Panc1 (cell line): ENCODE measurements around the gene MSRB3.

Source experiments
- POLR2AphosphoS5 ChIP-seq: IDR thresholded peaks from 2 replicates; pipeline ENCODE4 v1.6.1; 2012; ENCODE audit warnings: mild to moderate bottlenecking, low read depth, low read length, moderate library complexity
- TF ChIP-seq, protein P1 (sequence below): fragments of 450-650 bp; IDR thresholded peaks from 2 replicates; pipeline ENCODE4 v1.5.1; 2017; ENCODE audit warnings: mild to moderate bottlenecking

DNA sequence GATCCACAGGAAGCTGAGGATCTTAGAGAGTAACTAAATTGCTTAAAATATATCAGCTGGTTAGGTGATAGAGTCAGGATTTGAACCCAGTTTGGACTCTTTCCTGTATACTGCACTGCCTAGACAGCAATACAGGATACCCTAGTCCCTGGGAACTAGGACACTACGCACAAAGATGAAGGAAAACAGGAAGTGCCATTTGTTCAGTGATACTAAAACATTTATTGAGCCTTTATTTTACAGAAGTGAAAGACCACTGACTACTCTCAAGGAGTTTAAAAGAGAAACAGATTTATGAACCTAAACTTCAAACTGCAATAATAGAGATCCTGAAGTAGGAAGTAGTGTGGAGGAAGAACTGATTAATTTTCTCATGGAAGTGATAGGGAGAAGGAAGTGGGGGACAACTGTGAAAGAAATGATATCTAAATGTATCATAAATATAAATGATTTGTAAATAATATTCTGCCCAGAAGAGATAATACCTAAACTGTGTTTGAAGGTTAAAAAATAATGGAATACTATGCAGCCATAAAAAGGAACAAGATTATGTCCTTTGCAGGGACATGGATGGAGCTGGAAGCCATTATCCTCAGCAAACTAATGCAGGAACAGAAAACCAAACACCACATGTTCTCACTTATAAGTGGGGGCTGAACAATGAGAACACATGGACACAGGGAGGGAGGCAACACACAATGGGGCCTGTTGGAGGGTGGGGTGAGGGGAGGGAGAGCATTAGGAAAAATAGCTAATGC is 18.2 kb downstream of the MSRB3 start:
- TF ChIP-seq, protein P1, sequence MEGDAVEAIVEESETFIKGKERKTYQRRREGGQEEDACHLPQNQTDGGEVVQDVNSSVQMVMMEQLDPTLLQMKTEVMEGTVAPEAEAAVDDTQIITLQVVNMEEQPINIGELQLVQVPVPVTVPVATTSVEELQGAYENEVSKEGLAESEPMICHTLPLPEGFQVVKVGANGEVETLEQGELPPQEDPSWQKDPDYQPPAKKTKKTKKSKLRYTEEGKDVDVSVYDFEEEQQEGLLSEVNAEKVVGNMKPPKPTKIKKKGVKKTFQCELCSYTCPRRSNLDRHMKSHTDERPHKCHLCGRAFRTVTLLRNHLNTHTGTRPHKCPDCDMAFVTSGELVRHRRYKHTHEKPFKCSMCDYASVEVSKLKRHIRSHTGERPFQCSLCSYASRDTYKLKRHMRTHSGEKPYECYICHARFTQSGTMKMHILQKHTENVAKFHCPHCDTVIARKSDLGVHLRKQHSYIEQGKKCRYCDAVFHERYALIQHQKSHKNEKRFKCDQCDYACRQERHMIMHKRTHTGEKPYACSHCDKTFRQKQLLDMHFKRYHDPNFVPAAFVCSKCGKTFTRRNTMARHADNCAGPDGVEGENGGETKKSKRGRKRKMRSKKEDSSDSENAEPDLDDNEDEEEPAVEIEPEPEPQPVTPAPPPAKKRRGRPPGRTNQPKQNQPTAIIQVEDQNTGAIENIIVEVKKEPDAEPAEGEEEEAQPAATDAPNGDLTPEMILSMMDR = no peak
- TF ChIP-seq POLR2AphosphoS5 = no peak
